HG02610 (cell line): ENCODE results near the gene MPND.
"Not testable (repeated sequence)": the region's sequence is repeated elsewhere in the genome, so short reads cannot be mapped to it uniquely, and the experiment has no call there.

Experiments
- ATAC-seq: cut with Tn5 transposase; IDR thresholded peaks from one replicate; pipeline ENCODE4 v1.9.1; 2021; ENCODE audit warnings: mild to moderate bottlenecking, moderate library complexity; ENCODE audit not compliant: unreplicated experiment

The MPND gene

DNA sequence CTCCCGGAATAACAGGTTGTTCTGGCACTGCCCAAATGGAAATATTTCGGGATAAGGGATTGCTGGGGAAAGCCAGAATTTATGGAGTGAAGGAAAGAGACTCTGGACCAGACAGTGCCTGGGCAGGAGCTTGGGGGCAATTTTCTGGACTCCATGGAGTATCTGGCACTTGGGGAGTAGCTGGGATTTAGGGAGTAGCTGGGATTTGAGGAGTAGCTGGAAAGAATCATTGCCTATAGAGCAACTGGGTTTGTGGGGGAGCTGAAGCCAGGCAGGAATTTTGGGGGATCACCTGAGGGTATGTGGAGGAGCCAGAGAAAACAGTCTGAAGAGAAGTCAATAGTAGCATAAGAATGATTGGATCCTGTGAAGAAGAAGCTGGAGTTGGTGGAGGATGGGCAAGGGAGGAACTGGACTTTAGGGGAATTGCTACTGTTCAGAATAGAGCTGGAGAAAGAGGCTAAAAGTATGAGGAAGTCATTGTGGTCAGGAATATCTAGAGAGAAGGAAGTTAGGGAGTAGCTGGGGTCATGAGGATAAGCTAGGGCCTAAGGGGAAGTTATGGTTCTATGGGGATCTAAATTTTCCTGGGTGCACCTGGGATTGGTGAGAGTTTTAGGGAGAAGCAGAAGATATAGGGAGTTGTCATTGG lies 24.2 kb upstream of the MPND start:
- ATAC-seq, result no peak

GRCh38 chr19:4320419-4320818 lies 22.9 kb upstream of the MPND start:
- ATAC-seq, result no peak

DNA sequence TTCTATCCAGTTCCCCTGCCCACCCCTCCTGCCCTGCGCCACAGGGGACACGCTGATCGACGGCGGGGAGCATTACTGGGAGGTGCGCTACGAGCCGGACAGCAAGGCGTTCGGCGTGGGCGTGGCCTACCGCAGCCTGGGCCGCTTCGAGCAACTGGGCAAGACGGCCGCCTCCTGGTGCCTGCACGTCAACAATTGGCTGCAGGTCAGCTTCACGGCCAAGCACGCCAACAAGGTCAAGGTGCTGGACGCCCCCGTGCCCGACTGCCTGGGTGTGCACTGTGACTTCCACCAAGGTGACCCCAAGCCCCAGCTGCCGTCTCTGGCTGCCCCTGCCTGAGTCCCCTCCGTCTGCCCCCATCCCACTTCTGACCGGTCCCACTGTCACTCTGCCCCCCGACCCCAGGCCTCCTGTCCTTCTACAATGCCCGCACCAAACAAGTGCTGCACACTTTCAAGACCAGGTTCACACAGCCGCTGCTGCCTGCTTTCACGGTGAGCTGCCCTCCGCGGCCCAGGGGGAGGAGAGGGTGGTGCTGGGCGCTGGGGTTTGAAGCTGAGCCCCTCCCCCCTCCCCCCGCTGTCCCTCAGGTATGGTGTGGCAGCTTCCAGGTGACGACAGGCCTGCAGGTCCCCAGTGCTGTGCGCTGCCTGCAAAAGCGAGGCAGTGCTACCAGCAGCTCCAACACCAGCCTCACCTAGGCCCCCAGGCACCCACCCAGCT lies 20.3 kb upstream of the MPND start:
- ATAC-seq, result no peak

GRCh38 chr19:4323692-4324091 lies 19.7 kb upstream of the MPND start:
- ATAC-seq, result no peak

DNA sequence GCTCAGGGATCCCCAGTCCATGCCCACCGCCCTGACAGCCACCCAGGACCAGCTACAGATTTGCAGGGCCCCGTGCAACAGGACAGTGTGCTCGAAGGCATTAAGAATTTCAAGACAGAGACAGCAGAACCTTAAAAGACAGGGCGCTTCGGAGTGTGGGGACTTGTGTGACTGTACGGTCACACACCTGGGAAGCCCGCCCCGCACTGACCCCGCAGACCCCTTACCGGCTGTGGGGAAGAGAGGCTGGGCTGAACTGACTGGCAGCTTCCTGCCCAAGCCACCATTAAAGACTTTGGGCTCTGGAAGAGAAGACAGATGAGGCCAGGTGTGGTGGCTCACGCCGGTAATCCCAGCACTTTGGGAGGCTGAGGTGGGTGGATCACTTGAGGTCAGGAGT lies 19.1 kb upstream of the MPND start:
- no peak for ATAC-seq

- no peak for ATAC-seq
Observed at GRCh38 chr19:4326215-4326836, 17.0 kb upstream of the MPND start.

DNA sequence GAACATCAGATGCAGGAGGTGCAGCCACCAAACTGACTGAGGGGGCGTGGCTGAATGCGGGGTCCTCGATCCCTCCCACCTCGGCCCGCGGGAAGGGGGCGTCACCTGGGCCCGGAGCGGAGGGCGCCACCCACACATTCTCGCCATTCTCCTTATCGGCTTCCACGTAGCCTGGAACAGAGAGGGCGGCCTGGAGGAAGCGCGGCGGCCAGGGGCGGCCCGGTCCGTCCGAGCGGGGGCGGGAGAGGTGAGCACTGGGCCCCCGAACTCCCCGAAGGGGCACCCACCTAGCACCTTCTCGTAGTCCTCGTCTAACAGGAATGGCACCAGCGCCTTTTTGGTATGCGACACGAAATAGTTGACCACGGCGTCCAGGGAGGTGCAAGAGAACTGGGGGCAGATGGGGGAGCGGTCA lies 16.5 kb upstream of the MPND start:
- ATAC-seq, result no peak

GRCh38 chr19:4327252-4327876 lies 16.0 kb upstream of the MPND start:
- no peak for ATAC-seq

DNA sequence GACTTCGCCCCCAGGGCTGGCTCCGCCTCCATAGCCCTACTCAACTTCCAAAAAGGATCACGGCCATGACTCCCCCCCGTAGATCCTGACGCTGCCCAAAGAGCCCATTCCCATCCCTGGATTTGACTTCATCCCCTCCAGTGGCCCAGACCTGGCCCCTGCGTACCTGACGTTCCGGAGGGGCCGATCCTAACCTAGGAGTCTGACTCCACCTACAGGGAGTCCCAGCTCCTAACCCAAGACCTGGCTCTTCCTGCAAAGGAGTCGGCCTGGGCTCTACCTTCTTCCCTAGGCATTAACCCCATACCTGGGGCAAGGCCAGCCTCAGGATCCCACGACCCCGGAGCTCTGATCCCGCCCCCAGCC lies 15.5 kb upstream of the MPND start:
- ATAC-seq, result no peak

DNA sequence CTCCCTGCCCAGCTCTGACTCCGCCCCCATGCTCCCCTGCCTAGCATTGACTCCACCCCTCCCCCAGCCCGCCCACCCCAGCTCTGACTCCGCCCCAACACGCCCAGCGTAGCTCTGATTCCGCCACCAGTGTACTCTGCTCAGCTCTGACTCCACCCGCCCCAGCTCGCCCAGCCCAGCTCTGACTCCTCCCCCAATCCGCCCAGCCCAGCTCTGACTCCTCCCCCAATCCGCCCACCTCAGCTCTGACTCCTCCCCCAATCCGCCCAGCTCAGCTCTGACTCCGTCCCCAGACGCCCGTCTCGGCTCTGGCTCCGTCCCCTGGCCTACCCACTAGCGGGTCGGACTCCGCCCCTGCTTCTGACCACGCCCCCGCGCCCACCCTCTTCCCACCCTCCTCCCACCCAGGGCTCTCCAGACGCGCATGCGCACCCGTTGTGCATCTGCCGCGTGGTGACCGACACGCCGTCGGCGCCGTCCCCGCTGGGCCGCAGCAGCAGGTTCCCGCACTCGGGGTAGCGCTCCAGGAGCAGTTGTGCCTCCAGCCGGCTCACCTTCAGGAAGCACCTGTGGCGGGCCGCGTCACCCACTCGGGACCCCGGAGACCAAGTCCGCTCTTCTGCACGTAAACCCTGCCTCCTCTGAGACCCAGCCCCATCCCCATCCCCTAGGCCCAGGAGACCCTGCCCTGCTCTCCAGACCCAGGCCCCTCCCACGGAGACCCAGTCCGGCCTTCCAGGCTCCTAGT lies 14.9 kb upstream of the MPND start:
- ATAC-seq, result peak; percentile 79

DNA sequence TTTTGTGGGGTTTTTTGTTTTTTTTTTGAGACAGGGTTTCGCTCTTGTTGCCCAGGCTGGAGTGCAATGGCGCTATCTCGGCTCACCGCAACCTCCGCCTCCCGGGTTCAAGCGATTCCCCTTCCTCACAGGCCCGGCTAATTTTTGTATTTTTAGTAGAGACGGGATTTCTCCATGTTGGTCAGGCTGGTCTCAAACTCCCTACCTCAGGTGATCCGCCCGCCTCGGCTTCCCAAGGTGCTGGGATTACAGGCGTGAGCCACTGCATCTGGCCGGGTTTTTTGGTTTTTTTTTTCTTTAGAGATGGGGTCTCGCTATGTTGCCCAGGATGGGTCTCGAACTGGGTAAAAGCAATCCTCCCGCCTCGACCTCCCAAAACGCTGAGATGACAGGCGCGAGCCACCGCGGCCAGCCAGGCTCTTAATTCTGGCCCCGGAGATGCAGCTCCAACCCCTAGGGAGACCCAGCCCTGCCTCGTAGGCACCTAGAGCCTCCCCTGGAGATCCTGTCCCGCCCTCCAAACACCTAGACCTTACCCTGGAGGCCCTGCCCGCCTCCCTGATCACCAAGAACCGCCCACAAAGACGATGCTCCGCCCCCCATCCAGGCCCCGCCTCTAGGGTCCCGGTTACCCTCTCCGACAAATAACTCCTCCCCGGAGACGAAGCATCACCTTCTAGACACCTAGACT lies 14.2 kb upstream of the MPND start:
- ATAC-seq, result not testable (repeated sequence)

DNA sequence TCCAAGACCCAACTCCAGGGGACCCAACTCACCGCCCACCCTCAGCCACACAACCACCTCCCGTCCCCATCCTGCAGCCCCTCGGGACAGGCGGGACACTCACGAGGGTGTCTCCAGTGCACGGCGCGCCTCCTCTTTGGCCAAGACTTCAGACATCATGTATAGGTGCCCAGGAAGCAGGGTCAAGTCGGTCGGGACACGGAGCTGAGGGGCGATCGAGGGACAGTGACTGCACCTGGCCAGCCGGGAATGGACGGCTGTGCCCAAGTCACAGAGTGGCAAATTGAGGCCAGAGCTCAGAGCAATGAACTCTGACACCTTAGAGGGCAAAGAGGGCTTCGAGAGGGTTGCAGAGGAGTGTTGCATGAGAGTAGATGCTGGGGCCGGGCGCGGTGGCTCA lies 13.5 kb upstream of the MPND start:
- ATAC-seq, result no peak

DNA sequence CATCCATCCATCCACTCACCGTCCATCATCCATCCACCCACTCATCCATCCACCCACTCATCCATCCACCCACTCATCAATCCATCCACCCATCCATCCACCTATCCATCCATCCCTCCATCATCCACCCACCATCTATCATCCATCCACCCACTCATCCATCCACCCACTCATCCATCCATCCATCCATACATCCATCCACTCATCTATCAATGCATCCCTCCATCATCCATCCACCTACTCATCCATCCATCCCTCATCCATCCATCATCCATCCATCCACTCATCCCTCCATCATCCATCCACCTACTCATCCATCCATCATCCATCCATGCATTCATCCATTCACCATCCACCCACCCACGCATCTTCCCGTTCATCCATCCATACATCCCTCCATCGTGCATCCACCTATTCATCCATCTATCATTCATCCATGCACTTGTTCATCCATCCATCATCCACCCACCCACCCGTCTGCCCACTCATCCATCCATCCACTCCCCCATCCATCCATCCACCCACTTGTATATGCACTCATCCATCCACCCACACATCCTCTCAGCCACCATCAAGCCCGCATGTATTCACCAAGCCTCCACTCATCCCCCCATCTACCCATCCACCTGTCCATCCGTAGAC lies 8.3 kb upstream of the MPND start:
- ATAC-seq, result no peak

DNA sequence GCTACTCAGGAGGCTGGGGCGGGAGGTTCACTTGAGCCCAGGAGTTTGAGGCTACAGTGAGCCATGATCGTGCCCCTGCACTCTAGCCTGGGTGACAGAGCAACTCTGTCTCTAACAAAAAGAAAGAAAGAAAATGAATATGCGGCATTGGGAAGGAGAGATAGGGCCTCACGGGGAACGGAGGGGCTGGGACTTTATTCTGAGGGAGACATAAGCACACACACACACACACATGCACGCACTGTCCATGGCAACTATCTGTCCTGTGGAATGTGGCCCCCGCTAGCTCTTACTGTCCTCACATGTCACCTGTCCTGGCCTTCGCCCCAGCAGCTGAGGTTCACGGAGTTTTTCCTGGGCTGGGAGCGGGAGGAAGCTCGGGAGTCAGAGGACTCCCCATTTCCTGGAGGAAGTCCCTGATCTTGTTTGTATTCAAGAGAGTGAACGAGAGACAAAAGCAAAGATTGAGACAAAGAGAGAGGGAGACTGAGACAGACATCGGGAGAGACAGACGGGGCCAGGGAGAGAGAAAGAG lies 5.4 kb upstream of the MPND start:
- no peak for ATAC-seq

DNA sequence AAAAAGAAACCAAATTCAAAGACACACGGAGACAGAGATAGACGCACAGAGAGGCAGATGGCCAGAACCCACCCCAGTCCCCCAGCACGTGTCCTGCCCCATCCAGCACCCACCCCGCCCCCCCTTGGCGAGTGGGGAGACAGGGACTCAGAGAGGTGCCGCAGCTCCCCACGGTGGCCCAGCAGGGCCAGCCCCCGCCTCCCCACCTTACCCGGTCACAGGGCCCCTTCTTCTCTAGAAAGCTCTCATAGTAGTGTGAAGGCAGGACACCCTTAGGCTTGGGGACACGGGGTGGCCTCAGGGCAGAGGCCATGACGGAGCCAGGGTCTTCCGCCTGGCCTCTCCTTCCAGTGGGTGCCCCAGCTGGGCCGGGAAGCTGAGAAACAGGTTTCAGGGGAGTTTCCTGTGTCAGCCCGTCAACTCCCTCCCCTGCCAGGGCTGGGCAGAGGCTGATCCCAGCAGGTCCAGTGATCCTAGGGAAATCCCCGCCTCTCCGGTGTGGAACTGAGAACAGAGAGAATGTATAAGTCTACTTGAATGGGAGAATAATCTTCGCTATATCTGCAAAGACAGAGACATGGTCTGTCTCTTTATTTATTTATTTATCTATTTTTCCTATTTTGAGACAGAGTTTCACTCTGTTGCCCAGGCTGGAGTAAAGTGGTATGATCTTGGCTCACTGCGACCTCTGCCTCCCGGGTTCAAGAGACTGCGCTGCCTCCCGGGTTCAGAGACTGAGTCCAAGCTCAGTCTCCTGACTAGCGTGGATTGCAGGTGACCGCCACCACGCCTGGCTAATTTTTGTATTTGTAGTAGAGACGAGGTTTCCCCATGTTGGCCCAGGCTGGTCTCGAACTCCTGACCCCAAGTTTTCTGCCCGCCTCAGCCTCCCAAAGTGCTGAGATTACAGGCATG lies 4.7 kb upstream of the MPND start, which contains the start of gene STAP2:
Gene STAP2 (minus strand): TSS at position 387 of the 915 bp plus-strand sequence. CDS start 74 bp downstream, at position 313.
- no peak for ATAC-seq

- ATAC-seq, result no peak
Observed at GRCh38 chr19:4342314-4342614, 1.1 kb upstream of the MPND start.

- ATAC-seq, result peak; percentile 91
Observed at GRCh38 chr19:4342615-4343369, 570 bp upstream of the MPND start.

DNA sequence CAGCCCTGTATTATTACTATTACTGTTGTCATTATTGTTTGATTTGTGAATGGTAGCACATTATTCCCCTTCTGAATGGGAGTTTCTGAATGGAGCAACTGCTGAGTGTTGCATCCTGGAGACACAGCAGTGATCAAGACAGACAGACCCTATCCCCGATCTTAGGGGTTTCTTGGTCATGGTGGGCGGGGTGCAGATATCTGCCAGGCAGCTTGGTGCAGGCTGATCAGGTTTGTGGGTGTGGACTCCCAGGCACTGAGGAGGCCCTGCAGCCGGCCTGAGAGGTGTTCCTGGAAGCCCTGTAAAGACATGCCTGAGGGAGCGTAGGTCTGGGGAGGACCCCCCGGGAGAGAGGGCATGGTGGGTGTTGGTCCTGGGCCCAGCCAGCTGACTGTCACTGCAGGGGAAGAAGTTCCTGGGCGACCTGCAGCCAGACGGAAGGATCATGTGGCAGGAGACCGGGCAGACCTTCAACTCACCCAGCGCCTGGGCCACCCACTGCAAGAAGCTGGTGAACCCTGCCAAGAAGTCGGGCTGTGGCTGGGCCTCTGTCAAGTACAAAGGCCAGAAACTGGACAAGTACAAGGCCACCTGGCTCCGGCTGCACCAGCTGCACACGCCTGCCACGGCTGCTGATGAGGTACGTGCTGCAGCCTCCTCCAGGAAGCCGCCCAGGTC lies 2.1 kb downstream of the MPND start:
- ATAC-seq, result no peak
